ENCODE results near the gene NT5C1B. TPM values are rescaled to one million over a fixed set of nuclear protein-coding genes. Genes with fewer than 3 reads are reported as not detected.

The NT5C1B gene
- total and polyA plus RNA-seq, 2 experiments from 2014 or later, result not detected

DNA sequence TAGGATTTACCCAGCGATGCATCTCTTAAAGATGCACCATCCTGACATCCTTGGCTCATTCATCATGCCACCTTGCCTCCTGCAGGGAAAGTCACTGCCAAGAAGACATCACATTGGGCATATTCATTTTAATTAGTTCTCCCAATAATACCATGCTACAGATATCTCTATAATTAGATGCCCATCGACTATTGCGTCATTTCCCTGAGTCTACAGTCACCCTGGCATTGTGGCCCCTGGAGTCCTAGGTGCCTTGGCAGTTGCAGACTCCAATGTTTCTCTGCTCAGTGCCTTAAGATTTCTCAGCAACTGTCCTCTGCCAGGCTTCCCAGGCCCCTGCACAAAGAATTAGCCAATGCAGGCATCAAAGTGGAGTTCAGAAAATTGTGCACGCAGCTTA is 61.5 kb downstream of the NT5C1B start:
- Histone ChIP-seq H3K9me2 (ENCODE audit: insufficient read depth) (no peaks in the 10 kb centered on the region), H3K4me1 (ENCODE audit: insufficient read depth) (no peaks in the 10 kb centered on the region), H3K36me3 (ENCODE audit: insufficient read depth) (no peaks in the 10 kb centered on the region), H3F3A (replicated peaks; ENCODE audit: low read depth) (no peaks in the 10 kb centered on the region), H3K27ac (ENCODE audit: low read depth) (no peak overlapping the region), H2AFZ (no peak overlapping the region), H3K27me3 (ENCODE audit: insufficient read depth) (no peaks in the 10 kb centered on the region), H3K4me3 (no peak overlapping the region), H4K20me1 (replicated peaks; ENCODE audit: insufficient read depth) (no peaks in the 10 kb centered on the region), H3K79me2 (replicated peaks; ENCODE audit: insufficient read depth) (no peaks in the 10 kb centered on the region), H3K4me2 (no peak overlapping the region)
- H3K27me3 Mint-ChIP-seq (ENCODE audit: insufficient read depth, low read depth, poor library complexity), result no peaks in the 10 kb centered on the region
- ATAC-seq (no peak), DNase-seq (ENCODE audit: low spot score) (no peak)
- H3K4me3 Mint-ChIP-seq, result no peak overlapping the region
- TF ChIP-seq, protein P1, sequence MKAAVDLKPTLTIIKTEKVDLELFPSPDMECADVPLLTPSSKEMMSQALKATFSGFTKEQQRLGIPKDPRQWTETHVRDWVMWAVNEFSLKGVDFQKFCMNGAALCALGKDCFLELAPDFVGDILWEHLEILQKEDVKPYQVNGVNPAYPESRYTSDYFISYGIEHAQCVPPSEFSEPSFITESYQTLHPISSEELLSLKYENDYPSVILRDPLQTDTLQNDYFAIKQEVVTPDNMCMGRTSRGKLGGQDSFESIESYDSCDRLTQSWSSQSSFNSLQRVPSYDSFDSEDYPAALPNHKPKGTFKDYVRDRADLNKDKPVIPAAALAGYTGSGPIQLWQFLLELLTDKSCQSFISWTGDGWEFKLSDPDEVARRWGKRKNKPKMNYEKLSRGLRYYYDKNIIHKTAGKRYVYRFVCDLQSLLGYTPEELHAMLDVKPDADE (IDR thresholded peaks at IDR 0.05), result no peak
- TF ChIP-seq, protein P2, sequence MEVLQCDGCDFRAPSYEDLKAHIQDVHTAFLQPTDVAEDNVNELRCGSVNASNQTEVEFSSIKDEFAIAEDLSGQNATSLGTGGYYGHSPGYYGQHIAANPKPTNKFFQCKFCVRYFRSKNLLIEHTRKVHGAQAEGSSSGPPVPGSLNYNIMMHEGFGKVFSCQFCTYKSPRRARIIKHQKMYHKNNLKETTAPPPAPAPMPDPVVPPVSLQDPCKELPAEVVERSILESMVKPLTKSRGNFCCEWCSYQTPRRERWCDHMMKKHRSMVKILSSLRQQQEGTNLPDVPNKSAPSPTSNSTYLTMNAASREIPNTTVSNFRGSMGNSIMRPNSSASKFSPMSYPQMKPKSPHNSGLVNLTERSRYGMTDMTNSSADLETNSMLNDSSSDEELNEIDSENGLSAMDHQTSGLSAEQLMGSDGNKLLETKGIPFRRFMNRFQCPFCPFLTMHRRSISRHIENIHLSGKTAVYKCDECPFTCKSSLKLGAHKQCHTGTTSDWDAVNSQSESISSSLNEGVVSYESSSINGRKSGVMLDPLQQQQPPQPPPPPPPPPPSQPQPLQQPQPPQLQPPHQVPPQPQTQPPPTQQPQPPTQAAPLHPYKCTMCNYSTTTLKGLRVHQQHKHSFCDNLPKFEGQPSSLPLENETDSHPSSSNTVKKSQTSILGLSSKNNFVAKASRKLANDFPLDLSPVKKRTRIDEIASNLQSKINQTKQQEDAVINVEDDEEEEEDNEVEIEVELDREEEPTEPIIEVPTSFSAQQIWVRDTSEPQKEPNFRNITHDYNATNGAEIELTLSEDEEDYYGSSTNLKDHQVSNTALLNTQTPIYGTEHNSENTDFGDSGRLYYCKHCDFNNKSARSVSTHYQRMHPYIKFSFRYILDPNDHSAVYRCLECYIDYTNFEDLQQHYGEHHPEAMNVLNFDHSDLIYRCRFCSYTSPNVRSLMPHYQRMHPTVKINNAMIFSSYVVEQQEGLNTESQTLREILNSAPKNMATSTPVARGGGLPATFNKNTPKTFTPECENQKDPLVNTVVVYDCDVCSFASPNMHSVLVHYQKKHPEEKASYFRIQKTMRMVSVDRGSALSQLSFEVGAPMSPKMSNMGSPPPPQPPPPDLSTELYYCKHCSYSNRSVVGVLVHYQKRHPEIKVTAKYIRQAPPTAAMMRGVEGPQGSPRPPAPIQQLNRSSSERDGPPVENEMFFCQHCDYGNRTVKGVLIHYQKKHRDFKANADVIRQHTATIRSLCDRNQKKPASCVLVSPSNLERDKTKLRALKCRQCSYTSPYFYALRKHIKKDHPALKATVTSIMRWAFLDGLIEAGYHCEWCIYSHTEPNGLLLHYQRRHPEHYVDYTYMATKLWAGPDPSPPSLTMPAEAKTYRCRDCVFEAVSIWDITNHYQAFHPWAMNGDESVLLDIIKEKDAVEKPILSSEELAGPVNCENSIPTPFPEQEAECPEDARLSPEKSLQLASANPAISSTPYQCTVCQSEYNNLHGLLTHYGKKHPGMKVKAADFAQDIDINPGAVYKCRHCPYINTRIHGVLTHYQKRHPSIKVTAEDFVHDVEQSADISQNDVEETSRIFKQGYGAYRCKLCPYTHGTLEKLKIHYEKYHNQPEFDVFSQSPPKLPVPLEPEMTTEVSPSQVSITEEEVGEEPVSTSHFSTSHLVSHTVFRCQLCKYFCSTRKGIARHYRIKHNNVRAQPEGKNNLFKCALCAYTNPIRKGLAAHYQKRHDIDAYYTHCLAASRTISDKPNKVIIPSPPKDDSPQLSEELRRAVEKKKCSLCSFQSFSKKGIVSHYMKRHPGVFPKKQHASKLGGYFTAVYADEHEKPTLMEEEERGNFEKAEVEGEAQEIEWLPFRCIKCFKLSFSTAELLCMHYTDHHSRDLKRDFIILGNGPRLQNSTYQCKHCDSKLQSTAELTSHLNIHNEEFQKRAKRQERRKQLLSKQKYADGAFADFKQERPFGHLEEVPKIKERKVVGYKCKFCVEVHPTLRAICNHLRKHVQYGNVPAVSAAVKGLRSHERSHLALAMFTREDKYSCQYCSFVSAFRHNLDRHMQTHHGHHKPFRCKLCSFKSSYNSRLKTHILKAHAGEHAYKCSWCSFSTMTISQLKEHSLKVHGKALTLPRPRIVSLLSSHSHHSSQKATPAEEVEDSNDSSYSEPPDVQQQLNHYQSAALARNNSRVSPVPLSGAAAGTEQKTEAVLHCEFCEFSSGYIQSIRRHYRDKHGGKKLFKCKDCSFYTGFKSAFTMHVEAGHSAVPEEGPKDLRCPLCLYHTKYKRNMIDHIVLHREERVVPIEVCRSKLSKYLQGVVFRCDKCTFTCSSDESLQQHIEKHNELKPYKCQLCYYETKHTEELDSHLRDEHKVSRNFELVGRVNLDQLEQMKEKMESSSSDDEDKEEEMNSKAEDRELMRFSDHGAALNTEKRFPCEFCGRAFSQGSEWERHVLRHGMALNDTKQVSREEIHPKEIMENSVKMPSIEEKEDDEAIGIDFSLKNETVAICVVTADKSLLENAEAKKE (CRISPR knock-in tag; IDR thresholded peaks at IDR 0.05), result no peak
- TF ChIP-seq STAT1 (IDR thresholded peaks at IDR 0.05; ENCODE audit: unreplicated experiment) (no peak), EZH2 (IDR thresholded peaks at IDR 0.05; ENCODE audit: low read depth, unreplicated experiment) (no peak), EZH2phosphoT487 (IDR thresholded peaks at IDR 0.05; ENCODE audit: unreplicated experiment) (no peak), NANOG (IDR thresholded peaks at IDR 0.05; ENCODE audit: borderline replicate concordance) (no peak), POLR2AphosphoS5 (IDR thresholded peaks at IDR 0.05; ENCODE audit: low read depth) (no peak), ZNF331 (CRISPR knock-in tag; IDR thresholded peaks at IDR 0.05; ENCODE audit: low read depth) (no peak), ZNF114 (CRISPR knock-in tag; IDR thresholded peaks at IDR 0.05) (no peak), CREB1 (CRISPR knock-in tag; IDR thresholded peaks at IDR 0.05; ENCODE audit: low read depth) (no peak), JUNB (IDR thresholded peaks at IDR 0.05; ENCODE audit: unreplicated experiment) (no peak)
- TF ChIP-seq, protein P3, sequence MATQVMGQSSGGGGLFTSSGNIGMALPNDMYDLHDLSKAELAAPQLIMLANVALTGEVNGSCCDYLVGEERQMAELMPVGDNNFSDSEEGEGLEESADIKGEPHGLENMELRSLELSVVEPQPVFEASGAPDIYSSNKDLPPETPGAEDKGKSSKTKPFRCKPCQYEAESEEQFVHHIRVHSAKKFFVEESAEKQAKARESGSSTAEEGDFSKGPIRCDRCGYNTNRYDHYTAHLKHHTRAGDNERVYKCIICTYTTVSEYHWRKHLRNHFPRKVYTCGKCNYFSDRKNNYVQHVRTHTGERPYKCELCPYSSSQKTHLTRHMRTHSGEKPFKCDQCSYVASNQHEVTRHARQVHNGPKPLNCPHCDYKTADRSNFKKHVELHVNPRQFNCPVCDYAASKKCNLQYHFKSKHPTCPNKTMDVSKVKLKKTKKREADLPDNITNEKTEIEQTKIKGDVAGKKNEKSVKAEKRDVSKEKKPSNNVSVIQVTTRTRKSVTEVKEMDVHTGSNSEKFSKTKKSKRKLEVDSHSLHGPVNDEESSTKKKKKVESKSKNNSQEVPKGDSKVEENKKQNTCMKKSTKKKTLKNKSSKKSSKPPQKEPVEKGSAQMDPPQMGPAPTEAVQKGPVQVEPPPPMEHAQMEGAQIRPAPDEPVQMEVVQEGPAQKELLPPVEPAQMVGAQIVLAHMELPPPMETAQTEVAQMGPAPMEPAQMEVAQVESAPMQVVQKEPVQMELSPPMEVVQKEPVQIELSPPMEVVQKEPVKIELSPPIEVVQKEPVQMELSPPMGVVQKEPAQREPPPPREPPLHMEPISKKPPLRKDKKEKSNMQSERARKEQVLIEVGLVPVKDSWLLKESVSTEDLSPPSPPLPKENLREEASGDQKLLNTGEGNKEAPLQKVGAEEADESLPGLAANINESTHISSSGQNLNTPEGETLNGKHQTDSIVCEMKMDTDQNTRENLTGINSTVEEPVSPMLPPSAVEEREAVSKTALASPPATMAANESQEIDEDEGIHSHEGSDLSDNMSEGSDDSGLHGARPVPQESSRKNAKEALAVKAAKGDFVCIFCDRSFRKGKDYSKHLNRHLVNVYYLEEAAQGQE (IDR thresholded peaks at IDR 0.05; ENCODE audit: unreplicated experiment), result no peak
- TF ChIP-seq, protein P4, sequence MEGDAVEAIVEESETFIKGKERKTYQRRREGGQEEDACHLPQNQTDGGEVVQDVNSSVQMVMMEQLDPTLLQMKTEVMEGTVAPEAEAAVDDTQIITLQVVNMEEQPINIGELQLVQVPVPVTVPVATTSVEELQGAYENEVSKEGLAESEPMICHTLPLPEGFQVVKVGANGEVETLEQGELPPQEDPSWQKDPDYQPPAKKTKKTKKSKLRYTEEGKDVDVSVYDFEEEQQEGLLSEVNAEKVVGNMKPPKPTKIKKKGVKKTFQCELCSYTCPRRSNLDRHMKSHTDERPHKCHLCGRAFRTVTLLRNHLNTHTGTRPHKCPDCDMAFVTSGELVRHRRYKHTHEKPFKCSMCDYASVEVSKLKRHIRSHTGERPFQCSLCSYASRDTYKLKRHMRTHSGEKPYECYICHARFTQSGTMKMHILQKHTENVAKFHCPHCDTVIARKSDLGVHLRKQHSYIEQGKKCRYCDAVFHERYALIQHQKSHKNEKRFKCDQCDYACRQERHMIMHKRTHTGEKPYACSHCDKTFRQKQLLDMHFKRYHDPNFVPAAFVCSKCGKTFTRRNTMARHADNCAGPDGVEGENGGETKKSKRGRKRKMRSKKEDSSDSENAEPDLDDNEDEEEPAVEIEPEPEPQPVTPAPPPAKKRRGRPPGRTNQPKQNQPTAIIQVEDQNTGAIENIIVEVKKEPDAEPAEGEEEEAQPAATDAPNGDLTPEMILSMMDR (conservative IDR thresholded peaks at IDR 0.05; ENCODE audit: low read depth in 2 of 2), result no peak
- peaks cover 5% of the 10 kb centered on the region; the same call in 2 of the 3 replicates for H3K4me1 Mint-ChIP-seq
- H3K9me3 Mint-ChIP-seq, result no peaks in the 10 kb centered on the region
- no peak overlapping the region for H3K27ac Mint-ChIP-seq
- no peaks in the 10 kb centered on the region for H3K36me3 Mint-ChIP-seq (ENCODE audit: low read depth)
